ENCODE results near the gene JPH3.

- no peak for TF ChIP-seq ELF4 (IDR thresholded peaks at IDR 0.05)
- no peak for TF ChIP-seq L3MBTL2 (conservative IDR thresholded peaks at IDR 0.05)
- TF ChIP-seq SP1 (IDR thresholded peaks at IDR 0.05): no peak
- no peak for TF ChIP-seq TARDBP (IDR thresholded peaks at IDR 0.05)
- TF ChIP-seq HDGF (IDR thresholded peaks at IDR 0.05; ENCODE audit: borderline replicate concordance): no peak
Observed at GRCh38 chr16:87580855-87581261, 21.4 kb upstream of the JPH3 start.

All from HEK293T (cell line).